Suprapubic skin (tissue), 4 donors: Measurements from ENCODE around the gene DSCAM. TPM values are rescaled to one million over a fixed set of nuclear protein-coding genes. Genes with fewer than 3 reads are reported as not detected.

ENCODE experiments used
- DNase-seq, 2 donors: peaks; one replicate each; pipeline ENCODE4 v3.0.0-alpha.2; 2019; ENCODE audit warnings: low spot score in 2 of 2
- H3K27ac ChIP-seq: fragments of 200-600 bp; sonication (generic); one replicate; pipeline ENCODE4 v1.5.1; 2019
- H3K27me3 ChIP-seq: fragments of 200-600 bp; sonication (generic); one replicate; pipeline ENCODE4 v1.5.1; 2019
- H3K36me3 ChIP-seq: fragments of 200-600 bp; sonication (generic); one replicate; pipeline ENCODE4 v1.5.1; 2019
- H3K4me1 ChIP-seq: fragments of 200-600 bp; sonication (generic); one replicate; pipeline ENCODE4 v1.5.1; 2019
- H3K4me3 ChIP-seq: fragments of 200-600 bp; sonication (generic); one replicate; pipeline ENCODE4 v1.5.1; 2019; ENCODE audit warnings: mild to moderate bottlenecking
- H3K9me3 ChIP-seq: fragments of 200-600 bp; sonication (generic); one replicate; pipeline ENCODE4 v1.5.1; 2019
- CTCF ChIP-seq, 2 donors: fragments of 200-600 bp in 1 of 2; fragments of 450-650 bp in 1 of 2; sonication (generic) in 1 of 2; IDR thresholded peaks; one replicate each; pipeline ENCODE4 v1.5.1; 2016 to 2019; ENCODE audit warnings: antibody characterized with exemption in 2 of 2, mild to moderate bottlenecking in 1 of 2, moderate library complexity in 1 of 2
- EP300 ChIP-seq: sonication (generic); formaldehyde crosslinking; IDR thresholded peaks from one replicate; pipeline ENCODE4 v1.6.1; 2017; ENCODE audit warnings: antibody characterized with exemption
- POLR2A ChIP-seq, 2 donors: fragments of 450-650 bp; IDR thresholded peaks; one replicate each; pipeline ENCODE4 v1.6.1; 2017; ENCODE audit warnings: antibody characterized with exemption in 2 of 2, mild to moderate bottlenecking in 2 of 2, moderate library complexity in 2 of 2
- POLR2AphosphoS5 ChIP-seq, 3 donors: sonication (generic); formaldehyde crosslinking; IDR thresholded peaks; one replicate each; pipeline ENCODE4 v1.6.1; 2017; ENCODE audit warnings: antibody characterized with exemption in 3 of 3
- WGBS: methylation state at CpG from one replicate; pipeline ENCODE4 v1.1.5; 2018; 5-methylcytosine and 5-hydroxymethylcytosine counted together
- total RNA-seq, 4 donors: library from RNA; depleted of rRNA; stranded (reverse); fragments of >200 nt; gene quantifications; one replicate each; pipeline ENCODE4 v1.1.0, GENCODE V29; 2016

The DSCAM gene
- total RNA-seq, 4 donors from 2014 or later, result 0.08 TPM; not detected in 3

- TF ChIP-seq POLR2A (IDR thresholded peaks at IDR 0.05) (no peak), POLR2AphosphoS5 (IDR thresholded peaks at IDR 0.05) (no peak), CTCF (IDR thresholded peaks at IDR 0.05) (no peak), EP300 (no peak)
- 63% methylated on average over 6 of the region's 6 CpGs for WGBS
- DNase-seq, result no peak
- Histone ChIP-seq H3K27me3 (no peaks in the 10 kb centered on the region), H3K4me1 (no peaks in the 10 kb centered on the region), H3K4me3 (no peak overlapping the region), H3K9me3 (no peaks in the 10 kb centered on the region), H3K27ac (no peak overlapping the region), H3K36me3 (no peaks in the 10 kb centered on the region)
These were observed 13.8 kb downstream of the DSCAM start for GRCh38 chr21:40833184-40833583.

GRCh38 chr21:40832316-40832715, 14.6 kb downstream of the DSCAM start:
- DNase-seq, result no peak

GRCh38 chr21:40830836-40831235, 16.1 kb downstream of the DSCAM start:
- no peaks in the 10 kb centered on the region for H3K27me3 ChIP-seq
- no peak overlapping the region for H3K4me3 ChIP-seq
- WGBS, result 75% methylated on average over 4 of the region's 4 CpGs
- no peak for DNase-seq
- H3K36me3 ChIP-seq, result no peaks in the 10 kb centered on the region
- no peaks in the 10 kb centered on the region for H3K4me1 ChIP-seq
- no peak overlapping the region for H3K27ac ChIP-seq
- TF ChIP-seq POLR2AphosphoS5 (IDR thresholded peaks at IDR 0.05) (no peak), CTCF (IDR thresholded peaks at IDR 0.05) (no peak), POLR2A (IDR thresholded peaks at IDR 0.05) (no peak), EP300 (no peak)
- H3K9me3 ChIP-seq, result no peaks in the 10 kb centered on the region

More at GRCh38 chr21:40832316-40832715, 14.6 kb downstream of the DSCAM start:
- 92% methylated on average over 6 of the region's 6 CpGs for WGBS
- H3K27ac ChIP-seq, result no peak overlapping the region
- no peaks in the 10 kb centered on the region for H3K36me3 ChIP-seq
- TF ChIP-seq POLR2AphosphoS5 (IDR thresholded peaks at IDR 0.05) (no peak), CTCF (IDR thresholded peaks at IDR 0.05) (no peak), EP300 (no peak), POLR2A (IDR thresholded peaks at IDR 0.05) (no peak)
- H3K9me3 ChIP-seq, result no peaks in the 10 kb centered on the region
- no peak overlapping the region for H3K4me3 ChIP-seq
- H3K27me3 ChIP-seq, result no peaks in the 10 kb centered on the region
- no peaks in the 10 kb centered on the region for H3K4me1 ChIP-seq

GRCh38 chr21:40829791-40830190, 17.2 kb downstream of the DSCAM start:
- WGBS, result 87% methylated on average over 2 of the region's 2 CpGs
- no peaks in the 10 kb centered on the region for H3K36me3 ChIP-seq
- TF ChIP-seq POLR2A (IDR thresholded peaks at IDR 0.05) (no peak), EP300 (no peak), CTCF (IDR thresholded peaks at IDR 0.05) (no peak), POLR2AphosphoS5 (IDR thresholded peaks at IDR 0.05) (no peak)
- no peaks in the 10 kb centered on the region for H3K9me3 ChIP-seq
- H3K27ac ChIP-seq, result no peak overlapping the region
- DNase-seq, result no peak
- H3K4me1 ChIP-seq, result no peaks in the 10 kb centered on the region
- no peaks in the 10 kb centered on the region for H3K27me3 ChIP-seq
- no peak overlapping the region for H3K4me3 ChIP-seq

- no peaks in the 10 kb centered on the region for H3K27me3 ChIP-seq
- no peak for TF ChIP-seq CTCF (IDR thresholded peaks at IDR 0.05)
- no peak for TF ChIP-seq POLR2AphosphoS5 (IDR thresholded peaks at IDR 0.05)
- no peak for TF ChIP-seq EP300
- no peak for TF ChIP-seq POLR2A (IDR thresholded peaks at IDR 0.05)
- no peak for DNase-seq
- 94% methylated on average over 5 of the region's 5 CpGs for WGBS
- H3K36me3 ChIP-seq, result no peaks in the 10 kb centered on the region
- H3K9me3 ChIP-seq, result no peaks in the 10 kb centered on the region
- no peak overlapping the region for H3K27ac ChIP-seq
- H3K4me1 ChIP-seq, result no peaks in the 10 kb centered on the region
- no peak overlapping the region for H3K4me3 ChIP-seq
These were observed 17.6 kb downstream of the DSCAM start for GRCh38 chr21:40829308-40829707.
